Measurements from ENCODE around the gene OR6C2.

DNA sequence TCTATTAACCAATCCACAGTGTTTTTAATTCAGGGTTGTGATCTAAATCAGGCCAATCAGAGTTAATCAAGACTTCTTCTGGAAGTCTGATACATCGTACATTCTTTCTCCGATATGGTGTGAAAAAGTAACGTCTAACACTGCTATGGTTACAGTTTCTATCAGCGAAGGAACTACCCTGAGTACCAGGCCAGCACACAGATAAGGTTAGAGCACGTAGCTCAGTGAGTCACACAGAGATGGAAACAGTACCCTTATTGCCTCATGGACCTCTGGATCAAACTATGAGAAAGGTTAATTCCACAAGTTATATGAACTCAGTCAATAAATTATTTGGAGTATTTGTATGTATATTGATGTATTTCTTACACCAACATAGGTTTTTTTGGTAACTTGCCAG is 51.6 kb downstream of the OR6C2 start:
- TF ChIP-seq, protein P1, sequence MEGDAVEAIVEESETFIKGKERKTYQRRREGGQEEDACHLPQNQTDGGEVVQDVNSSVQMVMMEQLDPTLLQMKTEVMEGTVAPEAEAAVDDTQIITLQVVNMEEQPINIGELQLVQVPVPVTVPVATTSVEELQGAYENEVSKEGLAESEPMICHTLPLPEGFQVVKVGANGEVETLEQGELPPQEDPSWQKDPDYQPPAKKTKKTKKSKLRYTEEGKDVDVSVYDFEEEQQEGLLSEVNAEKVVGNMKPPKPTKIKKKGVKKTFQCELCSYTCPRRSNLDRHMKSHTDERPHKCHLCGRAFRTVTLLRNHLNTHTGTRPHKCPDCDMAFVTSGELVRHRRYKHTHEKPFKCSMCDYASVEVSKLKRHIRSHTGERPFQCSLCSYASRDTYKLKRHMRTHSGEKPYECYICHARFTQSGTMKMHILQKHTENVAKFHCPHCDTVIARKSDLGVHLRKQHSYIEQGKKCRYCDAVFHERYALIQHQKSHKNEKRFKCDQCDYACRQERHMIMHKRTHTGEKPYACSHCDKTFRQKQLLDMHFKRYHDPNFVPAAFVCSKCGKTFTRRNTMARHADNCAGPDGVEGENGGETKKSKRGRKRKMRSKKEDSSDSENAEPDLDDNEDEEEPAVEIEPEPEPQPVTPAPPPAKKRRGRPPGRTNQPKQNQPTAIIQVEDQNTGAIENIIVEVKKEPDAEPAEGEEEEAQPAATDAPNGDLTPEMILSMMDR (IDR thresholded peaks at IDR 0.05 in 4 of 5, conservative IDR thresholded peaks at IDR 0.05 in 1 of 5) = no peak
- TF ChIP-seq POLR2A (IDR thresholded peaks at IDR 0.05) = no peak

Measured in gastrocnemius medialis (tissue), 4 donors.